HFFc6 (cell line): Measurements from ENCODE around the gene ASCC2. TPM values are rescaled to one million over a fixed set of nuclear protein-coding genes. Genes with fewer than 3 reads are reported as not detected.
A peak's percentile ranks its signal among the peaks of the same experiment; 100 is the strongest.

Source experiments
- DNase-seq: peaks from one replicate; pipeline ENCODE4 v3.0.0-alpha.2; 2018
- H3K27ac Mint-ChIP-seq: 2 replicates; pipeline ENCODE4 v1.8.0; 2020; ENCODE audit warnings: mild to moderate bottlenecking, mixed read lengths
- H3K27me3 Mint-ChIP-seq: 2 replicates; pipeline ENCODE4 v1.8.0; 2021; ENCODE audit warnings: mild to moderate bottlenecking, moderate library complexity, mixed read lengths; ENCODE audit not compliant: insufficient read depth
- H3K36me3 Mint-ChIP-seq: 2 replicates; pipeline ENCODE4 v1.8.0; 2021; ENCODE audit warnings: low read depth, mixed read lengths
- H3K4me1 Mint-ChIP-seq: 2 replicates; pipeline ENCODE4 v1.8.0; 2020; ENCODE audit warnings: low read depth, mixed read lengths
- H3K4me3 Mint-ChIP-seq: 2 replicates; pipeline ENCODE4 v1.8.0; 2020; ENCODE audit warnings: mild to moderate bottlenecking, moderate library complexity, mixed read lengths
- H3K9me3 Mint-ChIP-seq: 2 replicates; pipeline ENCODE4 v1.8.0; 2020; ENCODE audit warnings: mild to moderate bottlenecking, mixed read lengths
- total RNA-seq, 6 experiments: library from RNA; stranded (reverse); fragmentation: NEBNext Ultra II Directional; extraction: Animal tissue kit (Norgen Biotek cat#: 25700); gene quantifications; 2 replicates in 1 of 6; 3 replicates in 5 of 6; pipeline ENCODE4 v1.2.3, GENCODE V29; 2021
- TF ChIP-seq, protein P1 (sequence below): fragments of 200-600 bp; sonication (generic); IDR thresholded peaks from 2 replicates; pipeline ENCODE4 v1.5.0; 2021; ENCODE audit warnings: antibody characterized with exemption, mild to moderate bottlenecking

ASCC2 gene
- total RNA-seq, 6 experiments from 2014 or later = 60.1 to 73.6 (median 66.4) TPM

DNA sequence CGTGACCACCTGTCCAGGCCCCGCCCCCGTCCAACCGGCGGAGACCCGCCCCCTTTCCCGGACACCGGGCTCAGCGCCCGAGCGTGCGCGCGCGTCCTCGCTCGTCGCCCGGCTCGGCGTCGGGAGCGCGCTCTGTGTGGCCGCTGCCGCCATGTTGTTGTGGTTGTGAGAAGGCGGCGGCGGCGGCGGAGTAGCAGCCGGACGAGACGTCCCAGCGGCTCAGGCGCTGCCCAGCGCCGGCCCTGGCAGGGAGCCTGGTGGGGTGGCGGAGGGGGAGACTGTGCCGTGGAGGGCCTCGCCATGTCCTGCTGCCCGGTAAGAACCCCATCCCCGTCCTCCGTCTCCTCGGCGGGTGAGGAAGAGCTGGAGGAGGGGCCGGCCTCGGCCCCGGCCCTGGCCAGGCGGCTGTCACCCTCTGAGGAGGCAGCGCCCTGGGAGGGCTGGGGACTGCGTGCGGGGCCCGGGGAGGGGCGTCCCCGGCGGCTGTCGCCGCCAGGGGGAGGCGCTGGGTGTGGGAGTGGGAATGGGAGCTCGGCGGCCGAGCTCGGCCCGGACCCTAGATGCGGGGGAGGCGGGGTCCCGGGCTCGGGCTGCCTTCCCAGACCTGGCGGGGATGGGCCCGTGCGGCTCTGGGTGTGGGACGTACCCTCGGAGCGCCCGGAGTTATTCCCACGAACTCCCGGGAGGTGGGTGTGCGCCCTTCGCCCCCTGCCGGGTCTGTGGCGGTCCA lies 45.1 kb upstream of the ASCC2 start, which contains the start of gene MTMR3:
MTMR3 (plus strand) TSS at position 130 of the 730 bp plus-strand sequence. CDS start 87,886 bp downstream, outside the sequence.
- Mint-ChIP-seq H3K4me1 (peaks cover 7% of the 10 kb centered on the region), H3K27me3 (peaks cover 2% of the 10 kb centered on the region; the same call in 1 of the 2 replicates), H3K9me3 (no peaks in the 10 kb centered on the region), H3K36me3 (peaks cover 11% of the 10 kb centered on the region), H3K4me3 (peak within 1 kb of the TSS; percentile 96), H3K27ac (peak within 1 kb of the TSS; percentile 82)
- peak; percentile 80 for DNase-seq
- TF ChIP-seq, protein P1, sequence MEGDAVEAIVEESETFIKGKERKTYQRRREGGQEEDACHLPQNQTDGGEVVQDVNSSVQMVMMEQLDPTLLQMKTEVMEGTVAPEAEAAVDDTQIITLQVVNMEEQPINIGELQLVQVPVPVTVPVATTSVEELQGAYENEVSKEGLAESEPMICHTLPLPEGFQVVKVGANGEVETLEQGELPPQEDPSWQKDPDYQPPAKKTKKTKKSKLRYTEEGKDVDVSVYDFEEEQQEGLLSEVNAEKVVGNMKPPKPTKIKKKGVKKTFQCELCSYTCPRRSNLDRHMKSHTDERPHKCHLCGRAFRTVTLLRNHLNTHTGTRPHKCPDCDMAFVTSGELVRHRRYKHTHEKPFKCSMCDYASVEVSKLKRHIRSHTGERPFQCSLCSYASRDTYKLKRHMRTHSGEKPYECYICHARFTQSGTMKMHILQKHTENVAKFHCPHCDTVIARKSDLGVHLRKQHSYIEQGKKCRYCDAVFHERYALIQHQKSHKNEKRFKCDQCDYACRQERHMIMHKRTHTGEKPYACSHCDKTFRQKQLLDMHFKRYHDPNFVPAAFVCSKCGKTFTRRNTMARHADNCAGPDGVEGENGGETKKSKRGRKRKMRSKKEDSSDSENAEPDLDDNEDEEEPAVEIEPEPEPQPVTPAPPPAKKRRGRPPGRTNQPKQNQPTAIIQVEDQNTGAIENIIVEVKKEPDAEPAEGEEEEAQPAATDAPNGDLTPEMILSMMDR = peak; percentile 76

DNA sequence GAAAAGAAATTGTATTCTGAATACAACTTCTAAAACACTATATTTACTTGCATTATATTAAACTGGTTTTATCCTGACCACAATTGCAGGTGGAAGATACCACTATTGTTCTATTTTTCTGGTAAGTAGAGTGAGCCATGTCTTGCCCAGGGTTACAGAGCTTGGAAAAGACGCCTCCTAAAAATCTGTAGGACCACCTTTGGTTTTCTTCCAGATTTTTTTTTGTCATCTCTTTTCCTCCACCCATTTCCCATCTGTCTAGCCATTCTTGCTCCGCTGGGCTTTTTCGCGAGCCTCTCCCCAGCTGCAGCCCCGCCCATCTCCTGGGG lies 44.6 kb upstream of the ASCC2 start:
- Mint-ChIP-seq H3K27ac (no peak overlapping the region), H3K4me1 (peaks cover 11% of the 10 kb centered on the region), H3K4me3 (peak overlapping the region; percentile 96), H3K9me3 (no peaks in the 10 kb centered on the region), H3K36me3 (peaks cover 11% of the 10 kb centered on the region), H3K27me3 (peaks cover 2% of the 10 kb centered on the region; the same call in 1 of the 2 replicates)
- no peak for DNase-seq
- TF ChIP-seq, protein P1 = no peak

DNA sequence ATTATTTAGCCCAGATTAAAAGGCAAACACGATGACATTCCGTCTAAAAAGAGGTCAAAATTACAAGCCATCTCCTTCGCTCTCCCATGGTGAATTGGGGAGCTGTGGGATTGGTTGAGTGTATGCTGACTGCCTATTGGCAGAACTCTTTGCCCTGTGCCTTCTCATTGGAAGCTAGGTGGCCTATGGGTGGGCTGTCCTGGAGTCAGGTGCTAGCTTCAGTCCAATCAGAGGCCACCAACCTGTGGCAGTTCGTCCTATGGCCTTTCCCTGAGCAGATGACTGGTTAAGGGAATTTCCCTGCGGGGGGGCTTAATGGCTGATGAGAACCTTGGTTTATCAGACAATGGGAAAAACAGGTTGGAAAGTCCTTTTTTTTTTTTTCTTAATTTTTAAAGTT lies 41.7 kb upstream of the ASCC2 start:
- Mint-ChIP-seq H3K4me1 (peaks cover 14% of the 10 kb centered on the region), H3K9me3 (no peaks in the 10 kb centered on the region), H3K27me3 (peaks cover 7% of the 10 kb centered on the region), H3K27ac (no peak overlapping the region), H3K4me3 (no peak overlapping the region), H3K36me3 (peaks cover 11% of the 10 kb centered on the region)
- TF ChIP-seq, protein P1 = no peak
- no peak for DNase-seq

DNA sequence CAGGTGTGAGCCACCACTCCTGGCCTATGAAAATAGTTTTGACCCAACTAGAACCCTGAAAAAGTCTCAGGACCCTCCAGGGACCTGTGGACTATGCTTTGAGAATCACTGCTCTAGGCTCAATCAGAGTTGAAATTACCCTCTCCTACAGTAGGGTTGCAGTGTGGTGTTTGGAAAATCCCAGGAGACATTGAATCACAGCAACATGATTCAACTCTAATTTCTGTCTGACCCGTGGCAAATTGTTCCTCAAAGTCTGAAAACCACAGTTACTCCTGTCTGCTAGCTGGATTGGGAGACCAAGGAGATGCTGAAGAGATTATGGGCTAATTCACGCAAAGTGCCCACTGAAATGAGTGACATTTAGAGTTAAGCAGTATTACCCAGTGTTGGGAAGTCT lies 39.5 kb upstream of the ASCC2 start:
- no peaks in the 10 kb centered on the region for H3K36me3 Mint-ChIP-seq
- no peak overlapping the region for H3K27ac Mint-ChIP-seq
- H3K4me1 Mint-ChIP-seq = peaks cover 7% of the 10 kb centered on the region
- peak; percentile 6 for DNase-seq
- peaks cover 7% of the 10 kb centered on the region for H3K27me3 Mint-ChIP-seq
- TF ChIP-seq, protein P1 = no peak
- no peaks in the 10 kb centered on the region for H3K9me3 Mint-ChIP-seq
- H3K4me3 Mint-ChIP-seq = no peak overlapping the region

DNA sequence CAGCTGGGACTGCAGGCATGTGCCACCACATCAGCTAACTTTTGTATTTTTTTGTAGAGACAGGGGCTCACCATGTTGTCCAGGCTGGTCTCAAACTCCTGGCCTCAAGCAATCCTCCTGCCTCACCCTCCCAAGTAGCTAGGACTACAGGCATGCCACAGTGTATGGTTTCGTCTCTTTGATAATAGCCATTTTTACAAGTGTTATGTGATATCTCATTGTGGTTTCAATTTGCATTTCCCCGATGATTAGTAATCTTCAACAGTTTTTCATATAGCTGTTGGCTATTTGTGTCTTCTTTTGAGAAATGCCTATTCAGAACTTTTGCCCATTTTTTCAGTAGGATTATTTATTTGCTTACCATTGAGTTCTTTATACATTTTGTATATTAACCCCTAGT lies 35.9 kb upstream of the ASCC2 start:
- H3K27me3 Mint-ChIP-seq = peaks cover 7% of the 10 kb centered on the region

More for the DNA sequence above, 35.9 kb upstream of the ASCC2 start:
- H3K27ac Mint-ChIP-seq = no peak overlapping the region
- no peaks in the 10 kb centered on the region for H3K9me3 Mint-ChIP-seq
- TF ChIP-seq, protein P1 = no peak
- H3K36me3 Mint-ChIP-seq = no peaks in the 10 kb centered on the region
- peaks cover 13% of the 10 kb centered on the region for H3K4me1 Mint-ChIP-seq
- no peak overlapping the region for H3K4me3 Mint-ChIP-seq
- DNase-seq = no peak
